Fibroblast of the aortic adventitia (primary cell): Measurements from ENCODE around the gene CLEC1A. TPM values are rescaled to one million over a fixed set of nuclear protein-coding genes. Genes with fewer than 3 reads are reported as not detected.

Experiments
- DNase-seq: peaks from one replicate; pipeline ENCODE4 v3.0.0-alpha.2; 2010; ENCODE audit warnings: low read depth
- H3K4me3 ChIP-seq: 2 replicates; pipeline ENCODE4 v1.5.1; 2011; ENCODE audit warnings: low read depth, mild to moderate bottlenecking, control low read depth, low read length, moderate library complexity
- CTCF ChIP-seq: IDR thresholded peaks from 2 replicates; pipeline ENCODE4 v1.5.1; 2011; ENCODE audit warnings: mild to moderate bottlenecking, low read length, control low read depth, inconsistent platforms; ENCODE audit not compliant: insufficient read depth
- total RNA-seq: library from RNA; depleted of rRNA; stranded (reverse); fragments of >200 nt; gene quantifications from 2 replicates; pipeline ENCODE4 v1.2.3, GENCODE V29; 2012; ENCODE audit warnings: low replicate concordance

Gene CLEC1A
- total RNA-seq, 1 donor, result not detected

GRCh38 chr12:10067264-10067663 is 31.5 kb downstream of the CLEC1A start:
- no peak for DNase-seq
- H3K4me3 ChIP-seq, result no peak overlapping the region
- TF ChIP-seq CTCF, result no peak

- no peak overlapping the region for H3K4me3 ChIP-seq
- DNase-seq, result no peak
- no peak for TF ChIP-seq CTCF
Observed at GRCh38 chr12:10065241-10065640, 33.5 kb downstream of the CLEC1A start.

GRCh38 chr12:10058387-10058786 is 40.4 kb downstream of the CLEC1A start:
- no peak overlapping the region for H3K4me3 ChIP-seq
- DNase-seq, result no peak

GRCh38 chr12:10052193-10052913 is 46.4 kb downstream of the CLEC1A start:
- H3K4me3 ChIP-seq, result no peak overlapping the region
- no peak for DNase-seq
- no peak for TF ChIP-seq CTCF

More at GRCh38 chr12:10058387-10058786, 40.4 kb downstream of the CLEC1A start:
- TF ChIP-seq CTCF, result no peak

GRCh38 chr12:10048526-10048925 is 50.3 kb downstream of the CLEC1A start:
- TF ChIP-seq CTCF, result no peak
- no peak for DNase-seq
- no peak overlapping the region for H3K4me3 ChIP-seq

- no peak overlapping the region for H3K4me3 ChIP-seq
- no peak for TF ChIP-seq CTCF
- no peak for DNase-seq
Observed at GRCh38 chr12:10042167-10042566, 56.6 kb downstream of the CLEC1A start.
